GM12878 (cell line): ENCODE measurements around the gene TOMM40L. TPM values are rescaled to one million over a fixed set of nuclear protein-coding genes. Genes with fewer than 3 reads are reported as not detected.

Experiments
- ATAC-seq: fragments of 200-7000 bp; cut with Tn5 transposase; 3 replicates; pipeline ENCODE4 v1.9.1; 2020; ENCODE audit warnings: mild to moderate bottlenecking, moderate library complexity
- BruUV-seq: library from RNA; stranded (reverse); fragments of 400-500 nt; replicated peaks from 2 replicates; lab custom pipeline; 2021; lab: Mats Ljungman, UMichigan
- CTCF ChIA-PET: fragments of 300-600 bp; sonication (Branson Sonifier 250); formaldehyde crosslinking; extraction: SDS; loops from one replicate; lab custom pipeline; 2021; ENCODE audit warnings: inconsistent platforms; lab: Yijun Ruan, JAX
- POLR2A ChIA-PET: fragments of 350-600 bp; formaldehyde crosslinking; extraction: SDS; loops from one replicate; lab custom pipeline; 2021; ENCODE audit warnings: inconsistent platforms; lab: Charles Lee
- RAD21 ChIA-PET: fragments of 300-600 bp; sonication (Branson Sonifier 250); formaldehyde crosslinking; loops from one replicate; lab custom pipeline; 2023; ENCODE audit warnings: antibody characterized with exemption; ENCODE audit not compliant: unreplicated experiment; lab: Charles Lee
- SMC1A ChIA-PET: fragments of 300-600 bp; sonication (Branson Sonifier 250); formaldehyde crosslinking; loops from one replicate; lab custom pipeline; 2023; ENCODE audit not compliant: unreplicated experiment, uncharacterized antibody; lab: Charles Lee
- DNase-seq: peaks from one replicate; pipeline ENCODE4 v3.0.0-alpha.2; 2011; ENCODE audit warnings: low read depth, low spot score
- FAIRE-seq: peaks from 3 replicates; lab custom pipeline; 2011; peaks lifted over from hg19 to GRCh38; lab: Jason Lieb, UNC
- H2AFZ ChIP-seq: 2 replicates; pipeline ENCODE4 v1.6.0; 2011; ENCODE audit warnings: low read depth, low read length, control low read depth; ENCODE audit not compliant: control insufficient read depth
- H3K27ac ChIP-seq: 2 replicates; pipeline ENCODE4 v1.5.1; 2011; ENCODE audit warnings: control low read depth; ENCODE audit not compliant: control insufficient read depth, insufficient read depth
- H3K27me3 ChIP-seq, 2 experiments: replicated peaks in 1 of 2; 2 replicates each; pipeline versions ENCODE4 v1.6.0 to v1.6.1; 2011; ENCODE audit warnings: low read length in 1 of 2; ENCODE audit not compliant: control insufficient read depth in 2 of 2, insufficient read depth in 2 of 2
- H3K36me3 ChIP-seq, 2 experiments: 2 replicates each; pipeline ENCODE4 v1.5.1; 2011; ENCODE audit warnings: low read length in 1 of 2; ENCODE audit not compliant: control insufficient read depth in 2 of 2, insufficient read depth in 2 of 2
- H3K4me1 ChIP-seq: 2 replicates; pipeline ENCODE4 v1.6.1; 2011; ENCODE audit warnings: mild to moderate bottlenecking, low read length, moderate library complexity, mixed read lengths; ENCODE audit not compliant: control insufficient read depth, insufficient read depth
- H3K4me2 ChIP-seq: 2 replicates; pipeline ENCODE4 v1.6.0; 2011; ENCODE audit warnings: control low read depth; ENCODE audit not compliant: control insufficient read depth, insufficient read depth
- H3K4me3 ChIP-seq: fragments of 200-600 bp; sonication (generic); 2 replicates; pipeline ENCODE4 v1.5.1; 2016
- H3K79me2 ChIP-seq: 2 replicates; pipeline ENCODE4 v1.6.0; 2011; ENCODE audit warnings: low read length; ENCODE audit not compliant: control insufficient read depth, insufficient read depth
- H3K9ac ChIP-seq: 2 replicates; pipeline ENCODE4 v1.8.0; 2011; ENCODE audit warnings: low read length, control low read depth, mixed read lengths; ENCODE audit not compliant: control insufficient read depth, insufficient read depth
- H3K9me3 ChIP-seq: replicated peaks from 3 replicates; pipeline ENCODE4 v1.5.1; 2011; ENCODE audit warnings: mild to moderate bottlenecking, low read length; ENCODE audit not compliant: control insufficient read depth, insufficient read depth
- H4K20me1 ChIP-seq: 2 replicates; pipeline ENCODE4 v1.6.0; 2011; ENCODE audit not compliant: control insufficient read depth, insufficient read depth
- BCL11A ChIP-seq: IDR thresholded peaks from 2 replicates; pipeline ENCODE4 v1.6.1; 2011; ENCODE audit warnings: low read depth, low read length
- BHLHE40 ChIP-seq, 2 experiments: fragments of 450-650 bp in 1 of 2; IDR thresholded peaks; 2 replicates each; pipeline ENCODE4 v1.6.1; 2011 to 2017; ENCODE audit warnings: low read depth in 2 of 2, borderline replicate concordance in 1 of 2, improper control_type of control experiment in 1 of 2, low read length in 1 of 2, mild to moderate bottlenecking in 1 of 2
- DPF2 ChIP-seq: fragments of 450-650 bp; IDR thresholded peaks from 2 replicates; pipeline ENCODE4 v1.6.1; 2017; ENCODE audit warnings: mild to moderate bottlenecking
- HSF1 ChIP-seq: fragments of 150-350 bp; IDR thresholded peaks from 2 replicates; pipeline ENCODE4 v1.6.1; 2014; ENCODE audit warnings: mild to moderate bottlenecking, low read depth, low read length
- KAT2A ChIP-seq: conservative IDR thresholded peaks from 2 replicates; pipeline ENCODE4 v1.6.1; 2011; ENCODE audit warnings: low read depth, low read length; ENCODE audit not compliant: control insufficient read depth
- MEF2A ChIP-seq: IDR thresholded peaks from 2 replicates; pipeline ENCODE4 v1.6.1; 2011; ENCODE audit warnings: low read depth, mild to moderate bottlenecking, low read length, moderate library complexity; ENCODE audit not compliant: insufficient read depth
- MLLT1 ChIP-seq: fragments of 450-650 bp; IDR thresholded peaks from 2 replicates; pipeline ENCODE4 v1.6.1; 2016; ENCODE audit warnings: mild to moderate bottlenecking
- NKRF ChIP-seq: fragments of 450-650 bp; conservative IDR thresholded peaks from 2 replicates; pipeline ENCODE4 v1.6.1; 2017; ENCODE audit warnings: mild to moderate bottlenecking, moderate library complexity
- RUNX3 ChIP-seq: IDR thresholded peaks from 2 replicates; pipeline ENCODE4 v1.6.1; 2012; ENCODE audit warnings: low read length, inconsistent platforms
- SMAD5 ChIP-seq: IDR thresholded peaks from 2 replicates; pipeline ENCODE4 v1.6.1; 2016; ENCODE audit warnings: antibody characterized with exemption, low read depth
- TCF7 ChIP-seq: IDR thresholded peaks from 2 replicates; pipeline ENCODE4 v1.6.1; 2014; ENCODE audit warnings: antibody characterized with exemption, borderline replicate concordance
- ZNF384 ChIP-seq: IDR thresholded peaks from 2 replicates; pipeline ENCODE4 v1.6.1; 2012; ENCODE audit warnings: low read depth, mild to moderate bottlenecking, low read length, improper control_type of control experiment, borderline replicate concordance
- WGBS: methylation state at CpG from one replicate; pipeline ENCODE4 v1.1.6; 2016; ENCODE audit warnings: low lambda C conversion rate; ENCODE audit not compliant: insufficient replicate concordance, insufficient coverage; ENCODE audit errors: missing lambda C conversion rate; 5-methylcytosine and 5-hydroxymethylcytosine counted together
- in situ Hi-C: fragments of 300-500 bp; cut with MboI; formaldehyde crosslinking; loops from 9 replicates; pipeline ENCODE4 v1.14.3; 2018; ENCODE audit warnings: mixed read lengths
- intact Hi-C: fragments of 100-400 bp; cut with micrococcal nuclease; formaldehyde crosslinking; loops from one replicate; pipeline ENCODE4 v1.14.2; 2022; ENCODE audit not compliant: unreplicated experiment
- polyA plus RNA-seq, 11 experiments: library from polyadenylated mRNA; depleted of rRNA in 4 of 11; unstranded in 6 of 11; stranded (reverse) in 5 of 11; fragments of >200 nt; fragmentation: Nextera tagmentation in 4 of 11; fragmentation: Illumina TruSeq in 1 of 11; extraction: Ambion mirVana in 4 of 11; extraction: Trizol in 1 of 11; gene quantifications; 1 replicate in 1 of 11; 2 replicates in 10 of 11; pipeline versions ENCODE4 v1.2.1 to v1.2.3, GENCODE V29; 2011 to 2016; ENCODE audit warnings: inconsistent platforms in 2 of 11, missing spikeins in 2 of 11, low read depth in 1 of 11
- total RNA-seq, 4 experiments: library from RNA; depleted of rRNA in 3 of 4; stranded (reverse); fragments of >200 nt in 3 of 4; fragmentation: Illumina TruSeq in 1 of 4; extraction: Trizol in 1 of 4; gene quantifications; 2 replicates each; pipeline versions ENCODE4 v1.2.1 to v1.2.3, GENCODE V29; 2013 to 2021

TOMM40L gene
- total and polyA plus RNA-seq, 10 of the 15 experiments (the other 5 are each of a cell fraction or from before 2014, with no cell fraction given) = 5.9 to 21.6 (median 15.7) TPM

- TF ChIP-seq HSF1 = no peak
- TF ChIP-seq TCF7 = no peak
These were observed 35.7 kb downstream of the TOMM40L start (continued) for GRCh38 chr1:161261261-161262235.

GRCh38 chr1:161265305-161265704, 39.4 kb downstream of the TOMM40L start:
- WGBS = 46% methylated on average over 5 of the region's 5 CpGs
- TF ChIP-seq RUNX3 (no peak), MEF2A (no peak), BHLHE40 (IDR thresholded peaks at IDR 0.05; ENCODE audit: borderline replicate concordance in 1 of 2, low read depth in 2 of 2, low read length in 1 of 2) (no peak), ZNF384 (no peak), TCF7 (no peak), MLLT1 (no peak), SMAD5 (no peak), BCL11A (no peak), KAT2A (no peak), NKRF (no peak), DPF2 (no peak)
- Histone ChIP-seq H3K27me3 (no peaks in the 10 kb centered on the region; a peak in 1 of 4 replicates), H3K9me3 (no peaks in the 10 kb centered on the region), H2AFZ (no peak overlapping the region), H3K36me3 (no peaks in the 10 kb centered on the region), H3K4me3 (no peak overlapping the region), H3K4me1 (peaks cover 12% of the 10 kb centered on the region), H3K4me2 (no peak overlapping the region), H3K9ac (no peak overlapping the region), H3K27ac (no peak overlapping the region), H4K20me1 (no peaks in the 10 kb centered on the region), H3K79me2 (no peaks in the 10 kb centered on the region)
- in situ Hi-C loops = no loop called here
- ATAC-seq (no peak), FAIRE-seq (no peak), DNase-seq (no peak)
- ChIA-PET CTCF (interaction anchor here (0.6 to 2.0 kb wide), 2 partner anchors 20 to 29 kb away, joined by 3 to 7 read pairs; no protein-coding TSS in a partner anchor), POLR2A (interaction anchor here (0.6 to 1.0 kb wide), 2 partner anchors 83 kb away, joined by 3 to 4 read pairs; no protein-coding TSS in a partner anchor), SMC1A (no interaction called here), RAD21 (no interaction called here)
- intact Hi-C loops = no loop called here
- no TSS peak for BruUV-seq
